H1 (cell line): ENCODE results near the gene ANKDD1A.
A peak's percentile ranks its signal among the peaks of the same experiment; 100 is the strongest.

ENCODE experiments used
- CHD2 ChIP-seq: IDR thresholded peaks from 2 replicates; pipeline ENCODE4 v1.6.1; 2012; ENCODE audit warnings: low read length, improper control_type of control experiment
- EZH2 ChIP-seq: fragments of 200-600 bp; sonication (generic); IDR thresholded peaks from 2 replicates; pipeline ENCODE4 v1.7.1; 2012; ENCODE audit warnings: low read depth, mild to moderate bottlenecking, moderate library complexity, low read length, inconsistent platforms; ENCODE audit not compliant: severe bottlenecking
- JUN ChIP-seq: IDR thresholded peaks from 2 replicates; pipeline ENCODE4 v1.6.1; 2011; ENCODE audit warnings: low read depth, mild to moderate bottlenecking, improper control_type of control experiment, low read length
- KDM5A ChIP-seq: fragments of 200-600 bp; IDR thresholded peaks from 2 replicates; pipeline ENCODE4 v1.7.1; 2012; ENCODE audit warnings: mild to moderate bottlenecking, low read length, inconsistent platforms, mixed read lengths
- RBBP5 ChIP-seq: IDR thresholded peaks from 2 replicates; pipeline ENCODE4 v1.7.1; 2012; ENCODE audit warnings: low read depth, mild to moderate bottlenecking, inconsistent platforms, low read length, moderate library complexity, borderline replicate concordance
- SIN3A ChIP-seq, 2 experiments: IDR thresholded peaks in 1 of 2; conservative IDR thresholded peaks in 1 of 2; 2 replicates each; pipeline ENCODE4 v1.6.1; 2011 to 2012; ENCODE audit warnings: low read length in 2 of 2, improper control_type of control experiment in 1 of 2, low read depth in 1 of 2, mild to moderate bottlenecking in 1 of 2
- SP4 ChIP-seq: IDR thresholded peaks from 2 replicates; pipeline ENCODE4 v1.6.1; 2012; ENCODE audit warnings: low read length, inconsistent platforms
- ZNF274 ChIP-seq: IDR thresholded peaks from 2 replicates; pipeline ENCODE4 v1.7.0; 2012; ENCODE audit warnings: low read length, borderline replicate concordance; ENCODE audit errors: extremely low read depth
- TF ChIP-seq, protein P1 (sequence below), 3 experiments: IDR thresholded peaks; 1 replicate in 2 of 3; 2 replicates in 1 of 3; pipeline versions ENCODE4 v1.5.1 to v1.6.1; 2011; ENCODE audit warnings: low read length in 3 of 3, mild to moderate bottlenecking in 3 of 3, inconsistent platforms in 2 of 3, low read depth in 1 of 3, moderate library complexity in 1 of 3; ENCODE audit not compliant: insufficient read depth in 1 of 3; ENCODE audit errors: control extremely low read depth in 1 of 3
- TF ChIP-seq, protein P2 (sequence below): IDR thresholded peaks from 2 replicates; pipeline ENCODE4 v1.6.1; 2012; ENCODE audit warnings: inconsistent platforms

DNA sequence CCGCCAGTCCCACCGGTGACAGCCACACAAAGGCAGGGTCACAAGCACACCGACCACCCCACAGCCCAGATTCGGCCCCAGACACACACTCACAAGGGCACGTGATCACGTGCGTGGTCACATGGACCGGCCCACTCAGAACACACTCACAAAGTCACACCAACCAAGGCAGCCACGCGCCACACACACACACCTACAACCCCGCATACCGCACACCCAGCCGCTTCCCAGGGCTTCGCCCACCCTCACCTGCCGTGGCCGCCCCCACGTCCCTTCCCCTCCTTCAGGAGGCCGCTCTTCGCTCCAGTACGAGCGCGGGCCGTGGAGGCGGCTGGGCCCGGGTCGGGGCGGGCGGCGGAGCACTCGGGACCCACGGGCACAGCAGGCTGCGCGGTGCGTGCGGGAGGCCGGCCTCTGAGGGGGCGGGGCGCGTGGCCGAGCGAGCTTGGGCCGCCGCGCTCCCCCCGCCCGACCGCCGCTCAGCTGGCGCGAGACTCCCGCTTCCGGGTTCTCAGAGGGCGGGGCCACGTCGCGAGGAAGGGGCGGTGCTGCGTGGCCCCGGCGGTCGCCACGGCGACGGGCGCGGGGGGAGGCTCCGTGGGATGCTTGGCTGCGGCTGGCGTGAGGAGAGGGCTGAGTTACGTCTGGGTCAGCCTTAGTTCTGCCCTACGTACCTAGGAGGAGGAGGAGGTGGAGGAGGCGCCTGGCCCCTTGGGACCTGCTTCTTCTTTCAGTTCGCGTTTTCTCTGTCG is 77.9 kb downstream of the ANKDD1A start, which contains the start of gene SPG21:
- TF ChIP-seq, protein P1, sequence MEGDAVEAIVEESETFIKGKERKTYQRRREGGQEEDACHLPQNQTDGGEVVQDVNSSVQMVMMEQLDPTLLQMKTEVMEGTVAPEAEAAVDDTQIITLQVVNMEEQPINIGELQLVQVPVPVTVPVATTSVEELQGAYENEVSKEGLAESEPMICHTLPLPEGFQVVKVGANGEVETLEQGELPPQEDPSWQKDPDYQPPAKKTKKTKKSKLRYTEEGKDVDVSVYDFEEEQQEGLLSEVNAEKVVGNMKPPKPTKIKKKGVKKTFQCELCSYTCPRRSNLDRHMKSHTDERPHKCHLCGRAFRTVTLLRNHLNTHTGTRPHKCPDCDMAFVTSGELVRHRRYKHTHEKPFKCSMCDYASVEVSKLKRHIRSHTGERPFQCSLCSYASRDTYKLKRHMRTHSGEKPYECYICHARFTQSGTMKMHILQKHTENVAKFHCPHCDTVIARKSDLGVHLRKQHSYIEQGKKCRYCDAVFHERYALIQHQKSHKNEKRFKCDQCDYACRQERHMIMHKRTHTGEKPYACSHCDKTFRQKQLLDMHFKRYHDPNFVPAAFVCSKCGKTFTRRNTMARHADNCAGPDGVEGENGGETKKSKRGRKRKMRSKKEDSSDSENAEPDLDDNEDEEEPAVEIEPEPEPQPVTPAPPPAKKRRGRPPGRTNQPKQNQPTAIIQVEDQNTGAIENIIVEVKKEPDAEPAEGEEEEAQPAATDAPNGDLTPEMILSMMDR (IDR thresholded peaks at IDR 0.05; ENCODE audit: control extremely low read depth in 1 of 3, insufficient read depth in 1 of 3, low read depth in 1 of 3, low read length in 3 of 3), result no peak
- TF ChIP-seq ZNF274, result no peak
- TF ChIP-seq KDM5A, result no peak
- no peak for TF ChIP-seq EZH2
- TF ChIP-seq SIN3A (conservative IDR thresholded peaks at IDR 0.05 in 1 of 2, IDR thresholded peaks at IDR 0.05 in 1 of 2; ENCODE audit: low read depth in 1 of 2, low read length in 2 of 2), result peak; percentile 84 to 86; a peak in 2 of 4 replicates
- TF ChIP-seq JUN, result 0 out of 2 replicates have a peak, but pooled peaks have one; percentile 12
- TF ChIP-seq RBBP5, result peak; percentile 59; the same call in 1 of the 2 replicates
- peak; percentile 78; the same call in 1 of the 2 replicates for TF ChIP-seq CHD2
- TF ChIP-seq, protein P2, sequence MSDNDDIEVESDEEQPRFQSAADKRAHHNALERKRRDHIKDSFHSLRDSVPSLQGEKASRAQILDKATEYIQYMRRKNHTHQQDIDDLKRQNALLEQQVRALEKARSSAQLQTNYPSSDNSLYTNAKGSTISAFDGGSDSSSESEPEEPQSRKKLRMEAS, result peak; percentile 53; the same call in 1 of the 2 replicates
- TF ChIP-seq SP4, result no peak
